ENCODE results near the gene IFI35. TPM values are rescaled to one million over a fixed set of nuclear protein-coding genes. Genes with fewer than 3 reads are reported as not detected.
"Not testable (repeated sequence)": the region's sequence is repeated elsewhere in the genome, so short reads cannot be mapped to it uniquely, and the experiment has no call there.

Gene IFI35
- total RNA-seq, result 6.2 and 12.0 TPM in 2 replicates

- peak; percentile 47 to 83 for DNase-seq (ENCODE audit: low read depth in 2 of 2)
These were observed at the start of gene IFI35 for GRCh38 chr17:43006639-43007551. TSS of gene IFI35 (plus strand) at chr17:43006784. CDS start at chr17:43006948, 164 bp downstream.

- DNase-seq (ENCODE audit: low read depth in 2 of 2), result peak; percentile 91 to 96
These were observed 42.2 kb upstream of the IFI35 start, which contains the start of gene AARSD1 for GRCh38 chr17:42964161-42964932. TSS of gene AARSD1 (minus strand) at chr17:42964454. CDS start at chr17:42964440, 14 bp downstream.

- DNase-seq (ENCODE audit: low read depth in 2 of 2), result no peak
These were observed 38.7 kb upstream of the IFI35 start for GRCh38 chr17:42967925-42968324.

GRCh38 chr17:42969001-42969581 is 37.5 kb upstream of the IFI35 start:
- peak in 1 of 2 donors; percentile 9 for DNase-seq (ENCODE audit: low read depth in 2 of 2)

GRCh38 chr17:42971589-42971988 is 35.0 kb upstream of the IFI35 start:
- no peak for DNase-seq (ENCODE audit: low read depth in 2 of 2)

- not testable (repeated sequence) for DNase-seq (ENCODE audit: low read depth in 2 of 2)
These were observed 33.3 kb upstream of the IFI35 start for GRCh38 chr17:42973323-42973722.

- no peak for DNase-seq (ENCODE audit: low read depth in 2 of 2)
These were observed 31.3 kb upstream of the IFI35 start for GRCh38 chr17:42975265-42975664.

- DNase-seq (ENCODE audit: low read depth in 2 of 2), result not testable (repeated sequence)
These were observed 30.9 kb upstream of the IFI35 start for GRCh38 chr17:42975701-42976100.

- DNase-seq (ENCODE audit: low read depth in 2 of 2), result peak in 1 of 2 donors; percentile 45
These were observed 26.9 kb upstream of the IFI35 start, which contains the start of gene PTGES3L for GRCh38 chr17:42979511-42980273. TSS of gene PTGES3L (minus strand) at chr17:42980080. CDS start at chr17:42980053, 27 bp downstream.

GRCh38 chr17:42980274-42980765 is 26.3 kb upstream of the IFI35 start, which contains the start of gene RUNDC1:
TSS of gene RUNDC1 (plus strand) at chr17:42980565. CDS start at chr17:42980577, 12 bp downstream.
- DNase-seq (ENCODE audit: low read depth in 2 of 2), result peak; percentile 60 to 84

GRCh38 chr17:42980766-42981397 is 25.7 kb upstream of the IFI35 start:
- peak in 1 of 2 donors; percentile 66 for DNase-seq (ENCODE audit: low read depth in 2 of 2)

GRCh38 chr17:42982266-42982665 is 24.3 kb upstream of the IFI35 start:
- DNase-seq (ENCODE audit: low read depth in 2 of 2), result no peak

- peak in 1 of 2 donors; percentile 21 for DNase-seq (ENCODE audit: low read depth in 2 of 2)
These were observed 21.4 kb upstream of the IFI35 start for GRCh38 chr17:42985225-42985624.

GRCh38 chr17:42989141-42989540 is 17.4 kb upstream of the IFI35 start:
- no peak for DNase-seq (ENCODE audit: low read depth in 2 of 2)

GRCh38 chr17:42989726-42990652 is 16.6 kb upstream of the IFI35 start:
- DNase-seq (ENCODE audit: low read depth in 2 of 2), result no peak

GRCh38 chr17:42991471-42991870 is 15.1 kb upstream of the IFI35 start:
- no peak for DNase-seq (ENCODE audit: low read depth in 2 of 2)

GRCh38 chr17:42992872-42993271 is 13.7 kb upstream of the IFI35 start:
- no peak for DNase-seq (ENCODE audit: low read depth in 2 of 2)

GRCh38 chr17:42993913-42994312 is 12.7 kb upstream of the IFI35 start:
- not testable (repeated sequence) for DNase-seq (ENCODE audit: low read depth in 2 of 2)

- no peak for DNase-seq (ENCODE audit: low read depth in 2 of 2)
These were observed 9.1 kb upstream of the IFI35 start for GRCh38 chr17:42997390-42997983.
